ENCODE results near the gene GDA. TPM values are rescaled to one million over a fixed set of nuclear protein-coding genes. Genes with fewer than 3 reads are reported as not detected.

GDA gene
- total RNA-seq, 1 donor from 2014 or later: 1.2 TPM

DNA sequence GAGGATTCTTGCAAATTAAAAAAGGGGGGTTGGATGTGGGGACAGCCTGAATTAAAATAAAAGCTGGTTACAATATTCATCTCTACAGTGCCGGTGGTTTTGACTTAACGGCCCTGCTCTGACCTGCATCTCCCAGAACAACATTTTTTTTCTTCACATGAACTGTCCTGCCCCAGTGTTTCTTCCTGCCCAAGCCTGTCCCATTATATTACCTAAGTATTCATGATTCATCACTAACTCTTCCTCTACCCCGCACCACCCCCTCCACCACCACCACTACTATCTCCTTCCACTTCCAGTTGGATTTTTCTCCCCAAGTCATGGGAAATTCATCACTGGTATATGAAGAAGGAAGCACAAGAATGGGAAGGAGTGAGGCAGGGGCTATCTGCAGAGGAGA, 125.7 kb downstream of the GDA start:
- no peak for DNase-seq
- H3K27me3 Mint-ChIP-seq (ENCODE audit: unreplicated experiment): peaks cover 1% of the 10 kb centered on the region
- H3K4me3 Mint-ChIP-seq (ENCODE audit: unreplicated experiment): no peak overlapping the region
- no peak overlapping the region for H3K27ac Mint-ChIP-seq (ENCODE audit: unreplicated experiment)
- H3K36me3 Mint-ChIP-seq (ENCODE audit: unreplicated experiment): no peaks in the 10 kb centered on the region
- TF ChIP-seq, protein P1, sequence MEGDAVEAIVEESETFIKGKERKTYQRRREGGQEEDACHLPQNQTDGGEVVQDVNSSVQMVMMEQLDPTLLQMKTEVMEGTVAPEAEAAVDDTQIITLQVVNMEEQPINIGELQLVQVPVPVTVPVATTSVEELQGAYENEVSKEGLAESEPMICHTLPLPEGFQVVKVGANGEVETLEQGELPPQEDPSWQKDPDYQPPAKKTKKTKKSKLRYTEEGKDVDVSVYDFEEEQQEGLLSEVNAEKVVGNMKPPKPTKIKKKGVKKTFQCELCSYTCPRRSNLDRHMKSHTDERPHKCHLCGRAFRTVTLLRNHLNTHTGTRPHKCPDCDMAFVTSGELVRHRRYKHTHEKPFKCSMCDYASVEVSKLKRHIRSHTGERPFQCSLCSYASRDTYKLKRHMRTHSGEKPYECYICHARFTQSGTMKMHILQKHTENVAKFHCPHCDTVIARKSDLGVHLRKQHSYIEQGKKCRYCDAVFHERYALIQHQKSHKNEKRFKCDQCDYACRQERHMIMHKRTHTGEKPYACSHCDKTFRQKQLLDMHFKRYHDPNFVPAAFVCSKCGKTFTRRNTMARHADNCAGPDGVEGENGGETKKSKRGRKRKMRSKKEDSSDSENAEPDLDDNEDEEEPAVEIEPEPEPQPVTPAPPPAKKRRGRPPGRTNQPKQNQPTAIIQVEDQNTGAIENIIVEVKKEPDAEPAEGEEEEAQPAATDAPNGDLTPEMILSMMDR (IDR thresholded peaks at IDR 0.05; ENCODE audit: partially characterized antibody, unreplicated experiment): no peak
- H3K9me3 Mint-ChIP-seq (ENCODE audit: unreplicated experiment): peaks cover 1% of the 10 kb centered on the region
- H3K4me1 Mint-ChIP-seq (ENCODE audit: low read depth, unreplicated experiment): no peaks in the 10 kb centered on the region

DNA sequence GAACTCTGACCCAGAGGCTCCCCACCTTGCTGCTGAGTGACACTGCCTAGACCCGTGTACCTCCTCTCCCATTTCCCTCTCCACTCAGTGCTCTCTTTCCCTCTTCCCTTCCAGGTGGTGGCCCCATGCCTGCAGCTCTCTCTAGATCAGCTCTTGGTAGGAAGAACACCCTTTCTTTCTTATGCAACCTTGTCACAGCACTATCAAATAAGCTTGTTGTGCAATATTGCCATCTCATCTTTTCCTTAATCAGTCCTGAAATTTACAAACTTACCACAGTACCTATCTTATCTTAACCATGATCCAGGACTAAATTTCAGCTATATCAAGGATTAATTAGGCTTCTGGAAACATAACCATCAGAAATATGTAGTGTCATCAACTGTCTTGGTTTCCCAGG, 127.2 kb downstream of the GDA start:
- Mint-ChIP-seq H3K4me1 (ENCODE audit: low read depth, unreplicated experiment) (no peaks in the 10 kb centered on the region), H3K27ac (ENCODE audit: unreplicated experiment) (no peak overlapping the region), H3K9me3 (ENCODE audit: unreplicated experiment) (peaks cover 3% of the 10 kb centered on the region), H3K27me3 (ENCODE audit: unreplicated experiment) (peaks cover 1% of the 10 kb centered on the region), H3K36me3 (ENCODE audit: unreplicated experiment) (no peaks in the 10 kb centered on the region), H3K4me3 (ENCODE audit: unreplicated experiment) (no peak overlapping the region)
- TF ChIP-seq, protein P1 (IDR thresholded peaks at IDR 0.05; ENCODE audit: partially characterized antibody, unreplicated experiment): no peak
- DNase-seq: no peak

DNA sequence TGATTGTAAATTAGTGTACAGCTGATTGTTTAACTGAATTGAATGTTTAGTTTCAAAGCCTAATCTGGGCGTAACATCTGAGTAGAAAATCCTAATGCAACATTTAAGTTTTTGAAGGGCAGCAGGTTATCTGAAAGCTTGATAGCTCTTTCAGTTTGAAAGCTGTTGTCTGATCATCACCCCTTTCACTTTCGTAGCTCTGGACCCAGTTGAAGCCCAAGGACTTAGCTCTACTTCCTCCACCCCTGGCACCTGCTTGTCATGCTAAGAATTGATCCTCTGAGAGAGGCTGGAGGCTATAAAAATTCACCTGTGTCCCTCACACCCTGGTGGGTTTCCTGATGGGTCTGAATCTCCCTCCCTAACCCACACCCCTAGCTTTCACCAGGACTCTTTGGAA, 129.7 kb downstream of the GDA start:
- TF ChIP-seq, protein P1 (IDR thresholded peaks at IDR 0.05; ENCODE audit: partially characterized antibody, unreplicated experiment): no peak
- Mint-ChIP-seq H3K9me3 (ENCODE audit: unreplicated experiment) (peaks cover 3% of the 10 kb centered on the region), H3K4me3 (ENCODE audit: unreplicated experiment) (no peak overlapping the region), H3K27me3 (ENCODE audit: unreplicated experiment) (peaks cover 1% of the 10 kb centered on the region), H3K4me1 (ENCODE audit: low read depth, unreplicated experiment) (no peaks in the 10 kb centered on the region), H3K36me3 (ENCODE audit: unreplicated experiment) (no peaks in the 10 kb centered on the region), H3K27ac (ENCODE audit: unreplicated experiment) (no peak overlapping the region)
- DNase-seq: no peak

DNA sequence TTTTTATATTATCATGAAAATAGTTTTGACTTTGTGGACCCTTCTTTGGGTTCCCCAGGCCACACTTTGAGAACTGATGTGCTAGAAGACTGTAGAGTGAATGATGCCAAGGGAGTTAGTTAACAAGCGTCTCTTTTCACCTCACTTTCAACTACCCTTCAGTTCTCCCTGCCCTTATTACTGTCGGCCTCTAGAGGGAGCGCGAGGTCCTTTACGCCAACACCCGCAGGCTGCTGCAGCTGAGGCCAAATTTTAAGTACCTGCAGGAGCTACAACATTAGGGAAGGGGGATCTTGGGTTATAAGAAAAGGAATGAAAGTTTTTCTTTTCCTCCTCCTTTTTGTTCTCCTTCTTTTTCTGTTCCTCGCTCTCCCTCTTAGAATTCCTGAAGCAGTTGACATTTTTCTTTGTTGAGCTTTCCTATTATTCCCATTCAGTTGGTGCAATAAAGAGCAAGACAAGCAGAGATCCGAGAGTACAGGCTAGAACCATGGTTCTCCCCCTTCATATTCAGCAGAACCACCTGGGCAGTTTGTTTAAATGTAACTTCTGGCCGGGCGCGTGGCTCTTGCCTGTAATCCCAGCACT, 131.8 kb downstream of the GDA start:
- TF ChIP-seq, protein P1 (IDR thresholded peaks at IDR 0.05; ENCODE audit: partially characterized antibody, unreplicated experiment): peak; percentile 87
- Mint-ChIP-seq H3K27me3 (ENCODE audit: unreplicated experiment) (peaks cover 1% of the 10 kb centered on the region), H3K27ac (ENCODE audit: unreplicated experiment) (no peak overlapping the region), H3K4me3 (ENCODE audit: unreplicated experiment) (no peak overlapping the region), H3K36me3 (ENCODE audit: unreplicated experiment) (no peaks in the 10 kb centered on the region), H3K4me1 (ENCODE audit: low read depth, unreplicated experiment) (no peaks in the 10 kb centered on the region), H3K9me3 (ENCODE audit: unreplicated experiment) (peaks cover 3% of the 10 kb centered on the region)
- peak; percentile 77 for DNase-seq

DNA sequence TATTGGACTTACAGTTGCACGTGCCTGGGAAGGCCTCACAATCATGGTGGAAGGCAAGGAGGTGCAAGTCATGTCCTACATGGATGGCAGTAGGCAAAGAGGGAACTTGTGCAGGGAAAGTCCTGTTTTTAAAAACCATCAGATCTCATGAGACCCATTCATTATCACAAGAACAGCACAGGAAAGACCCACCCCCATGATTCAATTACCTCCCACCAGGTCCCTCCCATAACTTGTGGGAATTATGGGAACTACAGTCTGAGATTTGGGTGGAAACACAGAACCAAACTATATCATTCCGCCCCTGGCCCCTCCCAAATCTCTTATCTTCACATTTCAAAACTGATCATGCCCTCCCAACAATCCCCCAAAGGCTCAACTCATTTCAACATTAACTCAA, 140.2 kb downstream of the GDA start:
- TF ChIP-seq, protein P1 (IDR thresholded peaks at IDR 0.05; ENCODE audit: partially characterized antibody, unreplicated experiment): no peak
- H3K4me3 Mint-ChIP-seq (ENCODE audit: unreplicated experiment): no peak overlapping the region
- no peaks in the 10 kb centered on the region for H3K27me3 Mint-ChIP-seq (ENCODE audit: unreplicated experiment)
- peaks cover 15% of the 10 kb centered on the region for H3K36me3 Mint-ChIP-seq (ENCODE audit: unreplicated experiment)
- no peak for DNase-seq
- no peaks in the 10 kb centered on the region for H3K4me1 Mint-ChIP-seq (ENCODE audit: low read depth, unreplicated experiment)
- no peaks in the 10 kb centered on the region for H3K9me3 Mint-ChIP-seq (ENCODE audit: unreplicated experiment)
- no peak overlapping the region for H3K27ac Mint-ChIP-seq (ENCODE audit: unreplicated experiment)

Data from glutamatergic neuron (in vitro differentiated cells).